Non-pigmented ciliary epithelial cell (primary cell): Measurements from ENCODE around the gene FCMR.

ENCODE experiments used
- DNase-seq: peaks from one replicate; pipeline ENCODE4 v3.0.0-alpha.2; 2010; ENCODE audit warnings: low read depth

Gene FCMR

GRCh38 chr1:206899717-206900116 lies 22.0 kb downstream of the FCMR start:
- no peak for DNase-seq

GRCh38 chr1:206898915-206899431 lies 22.8 kb downstream of the FCMR start:
- DNase-seq: no peak

- DNase-seq: no peak
Observed at GRCh38 chr1:206898089-206898914, 23.4 kb downstream of the FCMR start.

GRCh38 chr1:206897175-206897574 lies 24.6 kb downstream of the FCMR start, which contains the start of gene IL24:
Gene IL24 (plus strand): TSS chr1:206897443. CDS start chr1:206897833, 390 bp downstream.
- no peak for DNase-seq

GRCh38 chr1:206896261-206896660 lies 25.5 kb downstream of the FCMR start:
- DNase-seq: no peak

GRCh38 chr1:206895837-206896242 lies 25.9 kb downstream of the FCMR start:
- DNase-seq: no peak

- no peak for DNase-seq
Observed at GRCh38 chr1:206895325-206895724, 26.4 kb downstream of the FCMR start.

- no peak for DNase-seq
Observed at GRCh38 chr1:206893380-206893779, 28.4 kb downstream of the FCMR start.

- no peak for DNase-seq
Observed at GRCh38 chr1:206892351-206892984, 29.3 kb downstream of the FCMR start.

GRCh38 chr1:206891412-206891811 lies 30.3 kb downstream of the FCMR start:
- no peak for DNase-seq

GRCh38 chr1:206890125-206891060 lies 31.3 kb downstream of the FCMR start:
- DNase-seq: peak; percentile 40

GRCh38 chr1:206887701-206888100 lies 34.0 kb downstream of the FCMR start:
- no peak for DNase-seq

GRCh38 chr1:206886831-206887230 lies 34.9 kb downstream of the FCMR start:
- no peak for DNase-seq

- no peak for DNase-seq
Observed at GRCh38 chr1:206885341-206886060, 36.2 kb downstream of the FCMR start.

GRCh38 chr1:206883876-206884275 lies 37.9 kb downstream of the FCMR start:
- no peak for DNase-seq

- no peak for DNase-seq
Observed at GRCh38 chr1:206883160-206883559, 38.6 kb downstream of the FCMR start.

GRCh38 chr1:206882555-206882954 lies 39.2 kb downstream of the FCMR start:
- no peak for DNase-seq

GRCh38 chr1:206880314-206880713 lies 41.4 kb downstream of the FCMR start:
- no peak for DNase-seq

- no peak for DNase-seq
Observed at GRCh38 chr1:206878456-206878855, 43.3 kb downstream of the FCMR start.

- DNase-seq: no peak
Observed at GRCh38 chr1:206875752-206876377, 45.9 kb downstream of the FCMR start.

- no peak for DNase-seq
Observed at GRCh38 chr1:206873603-206874188, 48.0 kb downstream of the FCMR start.
